ENCODE results near the gene KPNB1. TPM values are rescaled to one million over a fixed set of nuclear protein-coding genes. Genes with fewer than 3 reads are reported as not detected.

The KPNB1 gene
- total RNA-seq, 1 experiment from 2014 or later = 742 TPM

- Histone ChIP-seq H3K56ac (ENCODE audit: insufficient read length, low read depth, low read length) (no peak overlapping the region), H3K9me3 (ENCODE audit: control insufficient read depth, low read depth, low read length) (no peaks in the 10 kb centered on the region), H2AK5ac (ENCODE audit: insufficient read length, low read length) (no peak overlapping the region), H3K4me1 (ENCODE audit: insufficient read depth, low read length) (no peaks in the 10 kb centered on the region), H3T11ph (ENCODE audit: low read length) (no peak overlapping the region), H4K20me1 (ENCODE audit: control insufficient read depth, insufficient read depth, insufficient read length) (no peaks in the 10 kb centered on the region), H4K5ac (ENCODE audit: insufficient read length, low read depth, low read length) (no peak overlapping the region), H3K79me1 (ENCODE audit: insufficient read depth, low read depth, low read length, poor library complexity, severe bottlenecking) (no peaks in the 10 kb centered on the region), H3K27me3 (ENCODE audit: insufficient read depth, low read length) (peaks cover 2% of the 10 kb centered on the region; the same call in 1 of the 2 replicates), H3K14ac (ENCODE audit: insufficient read depth, low read length) (no peak overlapping the region), H3K23me2 (ENCODE audit: insufficient read length, low read depth, low read length, poor library complexity, severe bottlenecking) (peaks cover 3% of the 10 kb centered on the region), H2AFZ (ENCODE audit: low read length) (no peak overlapping the region), H4K8ac (replicated peaks; ENCODE audit: insufficient read length, low read depth, low read length) (no peak overlapping the region), H2BK12ac (ENCODE audit: insufficient read length, low read depth, low read length) (no peak overlapping the region), H2BK120ac (ENCODE audit: low read depth, low read length, poor library complexity, severe bottlenecking) (no peak overlapping the region), H3K18ac (ENCODE audit: insufficient read length, low read depth, low read length) (no peak overlapping the region), H4K91ac (ENCODE audit: insufficient read length, low read depth, low read length) (no peak overlapping the region), H3K9ac (ENCODE audit: extremely low read depth, insufficient read length, low read length) (no peak overlapping the region), H2BK5ac (ENCODE audit: insufficient read length, low read length) (no peak overlapping the region), H3K4me2 (ENCODE audit: insufficient read depth, insufficient read length, low read length) (no peak overlapping the region), H3K23ac (ENCODE audit: insufficient read length, low read depth, low read length) (no peak overlapping the region), H2BK20ac (ENCODE audit: low read depth, low read length, poor library complexity, severe bottlenecking) (no peak overlapping the region), H3K27ac (ENCODE audit: insufficient read length, low read depth, low read length) (no peak overlapping the region), H3K79me2 (ENCODE audit: insufficient read depth, low read length) (no peaks in the 10 kb centered on the region), H3K4ac (ENCODE audit: low read depth, low read length) (no peak overlapping the region), H2BK15ac (ENCODE audit: low read depth, low read length) (no peak overlapping the region)
- Mint-ChIP-seq H3K4me3 (peak overlapping the region; percentile 10 to 66; a peak in 4 of 5 replicates), H3K36me3 (ENCODE audit: insufficient read depth in 1 of 3, low read depth in 3 of 3) (no peaks in the 10 kb centered on the region), H3K4me1 (peaks cover 20 to 28% of the 10 kb centered on the region in 2 experiments), H3K27ac (no peak overlapping the region; a peak in 1 of 7 replicates), H3K27me3 (ENCODE audit: low read depth) (peaks cover 71% of the 10 kb centered on the region), H3K9me3 (no peaks in the 10 kb centered on the region)
- no CpG with 5 or more reads among the region's 36 CpGs for WGBS (ENCODE audit: extremely low coverage, insufficient read length, low lambda C conversion rate)
- DNase-seq = peak; percentile 74
- TF ChIP-seq CTCF (conservative IDR thresholded peaks at IDR 0.05) = peak; percentile 34; the same call in 2 of the 3 replicates
These were observed 71.2 kb downstream of the KPNB1 start for GRCh38 chr17:47720754-47721533.
